Epithelial cell of esophagus (primary cell): ENCODE data around the gene AREL1.

Experiments used
- DNase-seq: peaks from one replicate; pipeline ENCODE4 v3.0.0; 2010; ENCODE audit warnings: low read depth
- H3K4me3 ChIP-seq: 2 replicates; pipeline ENCODE4 v1.5.1; 2011; ENCODE audit warnings: mild to moderate bottlenecking, low read length, control low read depth
- CTCF ChIP-seq: IDR thresholded peaks from 2 replicates; pipeline ENCODE4 v1.5.1; 2011; ENCODE audit warnings: low read depth, mild to moderate bottlenecking, low read length, control low read depth, inconsistent platforms; ENCODE audit not compliant: insufficient read depth; ENCODE audit errors: missing control alignments

The AREL1 gene

GRCh38 chr14:74685056-74685455 lies 27.8 kb downstream of the AREL1 start:
- no peak overlapping the region for H3K4me3 ChIP-seq
- TF ChIP-seq CTCF, result no peak
- DNase-seq, result no peak

GRCh38 chr14:74684434-74684833 lies 28.4 kb downstream of the AREL1 start:
- no peak for DNase-seq
- TF ChIP-seq CTCF, result no peak
- H3K4me3 ChIP-seq, result no peak overlapping the region

GRCh38 chr14:74683406-74683805 lies 29.5 kb downstream of the AREL1 start:
- no peak for TF ChIP-seq CTCF

GRCh38 chr14:74682169-74682952 lies 30.5 kb downstream of the AREL1 start:
- no peak for DNase-seq
- H3K4me3 ChIP-seq, result no peak overlapping the region
- no peak for TF ChIP-seq CTCF

More at GRCh38 chr14:74683406-74683805, 29.5 kb downstream of the AREL1 start:
- no peak overlapping the region for H3K4me3 ChIP-seq
- no peak for DNase-seq

GRCh38 chr14:74675219-74675618 lies 37.7 kb downstream of the AREL1 start:
- TF ChIP-seq CTCF, result no peak
- H3K4me3 ChIP-seq, result no peak overlapping the region
- DNase-seq, result no peak

GRCh38 chr14:74673768-74674167 lies 39.1 kb downstream of the AREL1 start:
- no peak overlapping the region for H3K4me3 ChIP-seq
- DNase-seq, result no peak
- no peak for TF ChIP-seq CTCF

GRCh38 chr14:74671789-74672188 lies 41.1 kb downstream of the AREL1 start:
- H3K4me3 ChIP-seq, result no peak overlapping the region
- no peak for TF ChIP-seq CTCF
- DNase-seq, result peak; percentile 81
